Astrocyte (in vitro differentiated cells and primary cell): ENCODE data around the gene UCP2. TPM values are rescaled to one million over a fixed set of nuclear protein-coding genes. Genes with fewer than 3 reads are reported as not detected.
A peak's percentile ranks its signal among the peaks of the same experiment; 100 is the strongest.

Experiments used
- DNase-seq: peaks from one replicate; pipeline ENCODE4 v3.0.0-alpha.2; 2010; ENCODE audit warnings: low read depth
- FAIRE-seq: peaks from 2 replicates; lab custom pipeline; 2011; peaks lifted over from hg19 to GRCh38; lab: Jason Lieb, UNC
- H2AFZ ChIP-seq: 2 replicates; pipeline ENCODE4 v1.6.0; 2012; ENCODE audit warnings: low read depth, low read length, inconsistent platforms
- H3K27ac ChIP-seq: 2 replicates; pipeline ENCODE4 v1.5.1; 2011; ENCODE audit warnings: low read depth, low read length, inconsistent platforms
- H3K27me3 ChIP-seq: 2 replicates; pipeline ENCODE4 v1.6.0; 2011; ENCODE audit warnings: low read length, inconsistent platforms; ENCODE audit not compliant: insufficient read depth
- H3K36me3 ChIP-seq: 2 replicates; pipeline ENCODE4 v1.5.1; 2011; ENCODE audit warnings: low read length, inconsistent platforms; ENCODE audit not compliant: insufficient read depth
- H3K4me1 ChIP-seq: 2 replicates; pipeline ENCODE4 v1.5.1; 2011; ENCODE audit warnings: low read length, inconsistent platforms; ENCODE audit not compliant: insufficient read depth
- H3K4me2 ChIP-seq: 2 replicates; pipeline ENCODE4 v1.6.0; 2012; ENCODE audit warnings: low read length, inconsistent platforms
- H3K4me3 ChIP-seq: 2 replicates; pipeline ENCODE4 v1.5.1; 2011; ENCODE audit warnings: low read depth, mild to moderate bottlenecking, low read length, inconsistent platforms; ENCODE audit not compliant: insufficient read depth
- H3K79me2 ChIP-seq: 2 replicates; pipeline ENCODE4 v1.6.0; 2012; ENCODE audit warnings: mild to moderate bottlenecking, low read length, inconsistent platforms; ENCODE audit not compliant: insufficient read depth
- H3K9ac ChIP-seq: 2 replicates; pipeline ENCODE4 v1.6.0; 2012; ENCODE audit warnings: mild to moderate bottlenecking, low read length, inconsistent platforms
- H3K9me3 ChIP-seq: 2 replicates; pipeline ENCODE4 v1.5.1; 2012; ENCODE audit warnings: low read depth, mild to moderate bottlenecking, low read length, inconsistent platforms; ENCODE audit not compliant: insufficient read depth
- H4K20me1 ChIP-seq: 2 replicates; pipeline ENCODE4 v1.6.0; 2012; ENCODE audit warnings: low read length, inconsistent platforms; ENCODE audit not compliant: insufficient read depth
- H3K27ac Mint-ChIP-seq: one replicate; pipeline ENCODE4 v1.8.0; 2021; ENCODE audit warnings: mild to moderate bottlenecking, mixed read lengths; ENCODE audit not compliant: unreplicated experiment
- H3K27me3 Mint-ChIP-seq: one replicate; pipeline ENCODE4 v1.8.0; 2021; ENCODE audit warnings: low read depth, mixed read lengths; ENCODE audit not compliant: unreplicated experiment
- H3K36me3 Mint-ChIP-seq: one replicate; pipeline ENCODE4 v1.8.0; 2021; ENCODE audit warnings: low read depth, mixed read lengths; ENCODE audit not compliant: unreplicated experiment
- H3K4me1 Mint-ChIP-seq: one replicate; pipeline ENCODE4 v1.8.0; 2021; ENCODE audit warnings: low read depth, mixed read lengths; ENCODE audit not compliant: unreplicated experiment
- H3K4me3 Mint-ChIP-seq: one replicate; pipeline ENCODE4 v1.8.0; 2021; ENCODE audit warnings: mild to moderate bottlenecking, moderate library complexity, mixed read lengths; ENCODE audit not compliant: unreplicated experiment
- H3K9me3 Mint-ChIP-seq: one replicate; pipeline ENCODE4 v1.8.0; 2021; ENCODE audit warnings: mild to moderate bottlenecking, mixed read lengths; ENCODE audit not compliant: unreplicated experiment
- CTCF ChIP-seq: IDR thresholded peaks from 2 replicates; pipeline ENCODE4 v1.5.1; 2011; ENCODE audit warnings: low read depth, mild to moderate bottlenecking, inconsistent platforms, low read length, moderate library complexity; ENCODE audit not compliant: insufficient read depth
- EZH2 ChIP-seq: IDR thresholded peaks from 2 replicates; pipeline ENCODE4 v1.6.1; 2012; ENCODE audit warnings: mild to moderate bottlenecking, low read length, inconsistent platforms; ENCODE audit not compliant: insufficient read depth
- total RNA-seq: library from RNA; stranded (reverse); gene quantifications from 2 replicates; pipeline ENCODE4 v1.2.1, GENCODE V29; 2021

UCP2 gene
- total RNA-seq, 1 donor from 2014 or later = 83.0 TPM

- Mint-ChIP-seq H3K4me1 (peaks cover 15% of the 10 kb centered on the region), H3K4me3 (no peak overlapping the region), H3K36me3 (no peaks in the 10 kb centered on the region), H3K27me3 (peaks cover 10% of the 10 kb centered on the region), H3K27ac (no peak overlapping the region), H3K9me3 (no peaks in the 10 kb centered on the region)
- H3K79me2 ChIP-seq = no peaks in the 10 kb centered on the region
- peaks cover 8% of the 10 kb centered on the region for H3K4me1 ChIP-seq
- DNase-seq (no peak), FAIRE-seq (no peak)
- no peaks in the 10 kb centered on the region for H3K27me3 ChIP-seq
- H3K36me3 ChIP-seq = no peaks in the 10 kb centered on the region
- TF ChIP-seq EZH2 = no peak
- no peak for TF ChIP-seq CTCF
- no peak overlapping the region for H2AFZ ChIP-seq
- no peak overlapping the region for H3K9ac ChIP-seq
- H3K27ac ChIP-seq = no peak overlapping the region
- no peaks in the 10 kb centered on the region for H3K9me3 ChIP-seq
- no peak overlapping the region for H3K4me2 ChIP-seq
- H3K4me3 ChIP-seq = no peak overlapping the region
- no peaks in the 10 kb centered on the region for H4K20me1 ChIP-seq
Observed at GRCh38 chr11:73956876-73957653, 25.6 kb downstream of the UCP2 start.

- Histone ChIP-seq H3K4me3 (no peak overlapping the region), H3K79me2 (no peaks in the 10 kb centered on the region), H3K36me3 (no peaks in the 10 kb centered on the region), H3K9me3 (peaks cover 1% of the 10 kb centered on the region), H2AFZ (peak overlapping the region; percentile 52), H3K27ac (no peak overlapping the region), H3K9ac (no peak overlapping the region), H4K20me1 (no peaks in the 10 kb centered on the region), H3K4me1 (peaks cover 8% of the 10 kb centered on the region), H3K4me2 (peak overlapping the region; percentile 43), H3K27me3 (no peaks in the 10 kb centered on the region)
- no peak overlapping the region for H3K27ac Mint-ChIP-seq
- H3K36me3 Mint-ChIP-seq = no peaks in the 10 kb centered on the region
- TF ChIP-seq CTCF (no peak), EZH2 (no peak)
- H3K9me3 Mint-ChIP-seq = peaks cover 2% of the 10 kb centered on the region
- DNase-seq (peak; percentile 70), FAIRE-seq (no peak)
- H3K27me3 Mint-ChIP-seq = no peaks in the 10 kb centered on the region
- H3K4me1 Mint-ChIP-seq = peaks cover 6% of the 10 kb centered on the region
- H3K4me3 Mint-ChIP-seq = no peak overlapping the region
Observed at GRCh38 chr11:73951797-73952196, 30.8 kb downstream of the UCP2 start.
